ENCODE results near the gene FNDC3B. TPM values are rescaled to one million over a fixed set of nuclear protein-coding genes. Genes with fewer than 3 reads are reported as not detected.

FNDC3B gene
- total and polyA plus RNA-seq, 4 donors, result 23.3 to 74.2 (median 32.9) TPM

GRCh38 chr3:172339892-172340291, 300.5 kb downstream of the FNDC3B start:
- TF ChIP-seq HNF4G (IDR thresholded peaks at IDR 0.05), result no peak
- TF ChIP-seq, protein P1, sequence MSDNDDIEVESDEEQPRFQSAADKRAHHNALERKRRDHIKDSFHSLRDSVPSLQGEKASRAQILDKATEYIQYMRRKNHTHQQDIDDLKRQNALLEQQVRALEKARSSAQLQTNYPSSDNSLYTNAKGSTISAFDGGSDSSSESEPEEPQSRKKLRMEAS (IDR thresholded peaks at IDR 0.05), result no peak
- no peak for TF ChIP-seq FOXA2 (IDR thresholded peaks at IDR 0.05)
- TF ChIP-seq, protein P2, sequence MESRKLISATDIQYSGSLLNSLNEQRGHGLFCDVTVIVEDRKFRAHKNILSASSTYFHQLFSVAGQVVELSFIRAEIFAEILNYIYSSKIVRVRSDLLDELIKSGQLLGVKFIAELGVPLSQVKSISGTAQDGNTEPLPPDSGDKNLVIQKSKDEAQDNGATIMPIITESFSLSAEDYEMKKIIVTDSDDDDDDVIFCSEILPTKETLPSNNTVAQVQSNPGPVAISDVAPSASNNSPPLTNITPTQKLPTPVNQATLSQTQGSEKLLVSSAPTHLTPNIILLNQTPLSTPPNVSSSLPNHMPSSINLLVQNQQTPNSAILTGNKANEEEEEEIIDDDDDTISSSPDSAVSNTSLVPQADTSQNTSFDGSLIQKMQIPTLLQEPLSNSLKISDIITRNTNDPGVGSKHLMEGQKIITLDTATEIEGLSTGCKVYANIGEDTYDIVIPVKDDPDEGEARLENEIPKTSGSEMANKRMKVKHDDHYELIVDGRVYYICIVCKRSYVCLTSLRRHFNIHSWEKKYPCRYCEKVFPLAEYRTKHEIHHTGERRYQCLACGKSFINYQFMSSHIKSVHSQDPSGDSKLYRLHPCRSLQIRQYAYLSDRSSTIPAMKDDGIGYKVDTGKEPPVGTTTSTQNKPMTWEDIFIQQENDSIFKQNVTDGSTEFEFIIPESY (IDR thresholded peaks at IDR 0.05), result no peak
- no peak for TF ChIP-seq NR2F2 (IDR thresholded peaks at IDR 0.05)
- no peak for TF ChIP-seq FOXA1 (IDR thresholded peaks at IDR 0.05)
- no peak for TF ChIP-seq YY1 (IDR thresholded peaks at IDR 0.05)
- no peak for TF ChIP-seq SP1 (IDR thresholded peaks at IDR 0.05)
- TF ChIP-seq, protein P3, sequence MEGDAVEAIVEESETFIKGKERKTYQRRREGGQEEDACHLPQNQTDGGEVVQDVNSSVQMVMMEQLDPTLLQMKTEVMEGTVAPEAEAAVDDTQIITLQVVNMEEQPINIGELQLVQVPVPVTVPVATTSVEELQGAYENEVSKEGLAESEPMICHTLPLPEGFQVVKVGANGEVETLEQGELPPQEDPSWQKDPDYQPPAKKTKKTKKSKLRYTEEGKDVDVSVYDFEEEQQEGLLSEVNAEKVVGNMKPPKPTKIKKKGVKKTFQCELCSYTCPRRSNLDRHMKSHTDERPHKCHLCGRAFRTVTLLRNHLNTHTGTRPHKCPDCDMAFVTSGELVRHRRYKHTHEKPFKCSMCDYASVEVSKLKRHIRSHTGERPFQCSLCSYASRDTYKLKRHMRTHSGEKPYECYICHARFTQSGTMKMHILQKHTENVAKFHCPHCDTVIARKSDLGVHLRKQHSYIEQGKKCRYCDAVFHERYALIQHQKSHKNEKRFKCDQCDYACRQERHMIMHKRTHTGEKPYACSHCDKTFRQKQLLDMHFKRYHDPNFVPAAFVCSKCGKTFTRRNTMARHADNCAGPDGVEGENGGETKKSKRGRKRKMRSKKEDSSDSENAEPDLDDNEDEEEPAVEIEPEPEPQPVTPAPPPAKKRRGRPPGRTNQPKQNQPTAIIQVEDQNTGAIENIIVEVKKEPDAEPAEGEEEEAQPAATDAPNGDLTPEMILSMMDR (IDR thresholded peaks at IDR 0.05; ENCODE audit: low read depth, low read length, missing input control), result no peak
- no peak for TF ChIP-seq HNF4A (conservative IDR thresholded peaks at IDR 0.05)
- TF ChIP-seq RAD21 (IDR thresholded peaks at IDR 0.05), result no peak
- TF ChIP-seq EGR1 (IDR thresholded peaks at IDR 0.05; ENCODE audit: low read depth in 2 of 2), result no peak
- no peak for TF ChIP-seq RXRA (IDR thresholded peaks at IDR 0.05)
- Histone ChIP-seq H3K27me3 (ENCODE audit: control insufficient read depth in 4 of 4, insufficient read depth in 4 of 4, low read length in 3 of 4) (no peaks in the 10 kb centered on the region), H3K36me3 (ENCODE audit: control insufficient read depth in 4 of 4, insufficient read depth in 3 of 4, low read depth in 1 of 4, low read length in 3 of 4) (peaks cover 2 to 70% (median 57%) of the 10 kb centered on the region in 4 donors), H3K27ac (ENCODE audit: low read depth in 1 of 2, low read length in 2 of 2) (no peak overlapping the region), H3K4me1 (ENCODE audit: control insufficient read depth in 4 of 4, insufficient read depth in 4 of 4, low read length in 3 of 4) (no peaks in the 10 kb centered on the region), H3K9ac (ENCODE audit: low read depth in 1 of 2, low read length in 2 of 2) (no peak overlapping the region), H3K4me3 (ENCODE audit: low read depth in 1 of 3, low read length in 3 of 3) (no peak overlapping the region), H3K9me3 (ENCODE audit: control insufficient read depth in 4 of 4, low read length in 3 of 4) (no peaks in the 10 kb centered on the region)
- 96% methylated on average over 8 of the region's 8 CpGs for WGBS
- no peak for DNase-seq (ENCODE audit: low spot score)

DNA sequence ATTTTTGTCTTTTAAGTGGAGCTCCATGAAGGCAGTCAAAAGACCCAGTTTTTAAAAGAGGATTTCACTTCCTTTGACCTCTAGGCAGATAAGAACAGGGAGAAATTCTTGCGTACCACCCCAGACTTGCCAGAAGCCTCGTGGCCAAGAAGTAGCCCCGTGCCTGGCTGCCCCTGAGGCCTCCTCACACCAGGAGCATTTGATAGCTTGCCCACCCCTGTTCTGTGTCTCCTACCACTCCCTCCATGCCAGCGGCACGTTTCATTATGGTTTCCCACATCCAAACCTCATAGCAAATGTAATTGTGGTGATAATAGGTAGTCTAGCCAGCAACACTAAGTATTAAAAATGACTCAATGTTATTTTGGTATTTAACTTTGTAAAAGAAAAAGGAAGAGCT, 301.2 kb downstream of the FNDC3B start:
- no peak overlapping the region for H3K9ac ChIP-seq (ENCODE audit: low read depth in 1 of 2, low read length in 2 of 2)
- DNase-seq (ENCODE audit: low spot score), result no peak
- H3K27me3 ChIP-seq (ENCODE audit: control insufficient read depth in 4 of 4, insufficient read depth in 4 of 4, low read length in 3 of 4), result no peaks in the 10 kb centered on the region
- H3K36me3 ChIP-seq (ENCODE audit: control insufficient read depth in 4 of 4, insufficient read depth in 3 of 4, low read depth in 1 of 4, low read length in 3 of 4), result peaks cover 5 to 71% (median 61%) of the 10 kb centered on the region in 4 donors
- no peaks in the 10 kb centered on the region for H3K9me3 ChIP-seq (ENCODE audit: control insufficient read depth in 4 of 4, low read length in 3 of 4)
- TF ChIP-seq JUND (IDR thresholded peaks at IDR 0.05) (no peak), EGR1 (IDR thresholded peaks at IDR 0.05; ENCODE audit: low read depth in 2 of 2) (no peak), ATF3 (IDR thresholded peaks at IDR 0.05) (no peak), YY1 (IDR thresholded peaks at IDR 0.05) (no peak), HNF4G (IDR thresholded peaks at IDR 0.05) (no peak)
- TF ChIP-seq, protein P2 (IDR thresholded peaks at IDR 0.05), result no peak
- no peaks in the 10 kb centered on the region for H3K4me1 ChIP-seq (ENCODE audit: control insufficient read depth in 4 of 4, insufficient read depth in 4 of 4, low read length in 3 of 4)
- H3K4me3 ChIP-seq (ENCODE audit: low read depth in 1 of 3, low read length in 3 of 3), result no peak overlapping the region
- WGBS, result 85% methylated on average over 5 of the region's 5 CpGs
- no peak overlapping the region for H3K27ac ChIP-seq (ENCODE audit: low read depth in 1 of 2, low read length in 2 of 2)

Measured in liver (tissue), 9 donors.